Right lobe of liver (tissue), 6 donors: Measurements from ENCODE around the gene BAZ2A. TPM values are rescaled to one million over a fixed set of nuclear protein-coding genes. Genes with fewer than 3 reads are reported as not detected.
"Not testable (repeated sequence)": the region's sequence is repeated elsewhere in the genome, so short reads cannot be mapped to it uniquely, and the experiment has no call there.

Experiments used
- ATAC-seq, 4 donors: fragments of 200-7000 bp; cut with Tn5 transposase; one replicate each; pipeline ENCODE4 v1.9.1; 2020; ENCODE audit warnings: mild to moderate bottlenecking in 4 of 4, moderate library complexity in 4 of 4
- DNase-seq, 3 donors: peaks; one replicate each; pipeline ENCODE4 v3.0.0-alpha.2; 2020
- H3K27ac ChIP-seq, 3 donors: fragments of 200-600 bp; one replicate each; pipeline ENCODE4 v1.8.0; 2022
- H3K27me3 ChIP-seq, 2 donors: fragments of 200-600 bp; one replicate each; pipeline ENCODE4 v1.8.0; 2022
- H3K36me3 ChIP-seq, 4 donors: fragments of 200-600 bp; sonication (generic) in 1 of 4; one replicate each; pipeline versions ENCODE4 v1.5.1 to v1.8.0; 2017 to 2022; ENCODE audit warnings: control low read depth in 1 of 4
- H3K4me1 ChIP-seq, 4 donors: fragments of 200-600 bp; sonication (generic) in 1 of 4; one replicate each; pipeline versions ENCODE4 v1.5.1 to v1.8.0; 2017 to 2022; ENCODE audit warnings: control low read depth in 1 of 4
- H3K4me3 ChIP-seq, 3 donors: fragments of 200-600 bp; one replicate each; pipeline ENCODE4 v1.8.0; 2022
- H3K9me3 ChIP-seq, 4 donors: fragments of 200-600 bp; sonication (generic) in 1 of 4; one replicate each; pipeline versions ENCODE4 v1.5.1 to v1.8.0; 2017 to 2022; ENCODE audit warnings: control low read depth in 1 of 4
- POLR2A ChIP-seq: fragments of 450-650 bp; IDR thresholded peaks from one replicate; pipeline ENCODE4 v1.6.1; 2017; ENCODE audit warnings: antibody characterized with exemption, mild to moderate bottlenecking
- WGBS: methylation state at CpG from one replicate; pipeline ENCODE4 v1.1.6; 2018; ENCODE audit warnings: low coverage, low lambda C conversion rate; ENCODE audit not compliant: insufficient coverage; ENCODE audit errors: missing lambda C conversion rate; 5-methylcytosine and 5-hydroxymethylcytosine counted together
- intact Hi-C, 2 donors: fragments of 100-400 bp; cut with DNase I; formaldehyde crosslinking; loops; one replicate each; pipeline versions ENCODE4 v1.11.2 to v1.14.1; 2022
- total RNA-seq, 6 experiments: library from RNA; depleted of rRNA in 2 of 6; stranded (reverse); fragments of >200 nt in 2 of 6; fragmentation: NEBNext Ultra II Directional in 3 of 6; extraction: Animal tissue kit (Norgen Biotek cat#: 25700) in 3 of 6; gene quantifications; one replicate each; pipeline versions ENCODE4 v1.1.0 to v1.2.4, GENCODE V29; 2016 to 2023
- TF ChIP-seq, protein P1 (sequence below), 4 donors: fragments of 200-600 bp in 3 of 4; fragments of 450-650 bp in 1 of 4; IDR thresholded peaks; one replicate each; pipeline versions ENCODE4 v1.5.1 to v1.8.0; 2016 to 2022; ENCODE audit warnings: antibody characterized with exemption in 4 of 4, mild to moderate bottlenecking in 2 of 4
- donor health status: DM: no; HTN: yes; CAD: no.
- donor health status: DM: no; HTN: no; CAD: no.
- donor health status: DM: no; HTN: no; CAD: no.
- donor health status: DM: no; HTN: yes; CAD: no.
- donor health status: DM: no; HTN: yes; CAD: no.

BAZ2A gene
- total RNA-seq, 6 experiments from 2014 or later = 21.8 to 45.7 (median 33.4) TPM

DNA sequence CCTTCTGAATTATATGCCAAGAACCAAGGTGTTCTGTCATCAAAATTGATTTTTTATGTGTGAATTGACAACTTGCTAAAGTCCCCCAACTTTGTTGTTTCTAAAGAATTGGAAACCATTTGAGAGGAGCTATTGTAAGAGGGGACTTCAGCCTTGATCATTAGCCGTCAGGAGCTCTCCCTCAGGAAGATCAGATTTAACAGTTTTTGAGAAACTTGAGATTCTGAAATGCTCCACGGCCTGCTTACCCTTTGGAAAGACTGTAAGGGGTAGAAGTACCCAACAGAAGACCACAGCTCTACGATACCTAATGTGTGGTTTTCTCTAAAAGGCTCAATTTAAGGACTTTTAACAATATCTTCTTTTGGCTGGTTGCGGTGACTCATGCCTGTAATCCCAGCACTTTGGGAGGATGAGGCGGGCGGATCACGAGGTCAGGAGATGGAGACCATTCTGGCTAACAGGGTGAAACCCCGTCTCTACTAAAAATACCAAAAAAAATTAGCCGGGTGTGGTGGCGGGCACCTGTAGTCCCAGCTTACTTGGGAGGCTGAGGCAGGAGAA is 51.1 kb downstream of the BAZ2A start:
- no peak overlapping the region for H3K4me3 ChIP-seq
- WGBS = 93% methylated on average over 9 of the region's 10 CpGs
- no peaks in the 10 kb centered on the region for H3K36me3 ChIP-seq
- intact Hi-C loops = no loop called here
- H3K27me3 ChIP-seq = no peaks in the 10 kb centered on the region
- no peak overlapping the region for H3K27ac ChIP-seq
- no peaks in the 10 kb centered on the region for H3K9me3 ChIP-seq
- no peak for ATAC-seq
- no peaks in the 10 kb centered on the region for H3K4me1 ChIP-seq
- DNase-seq = no peak
- TF ChIP-seq POLR2A = no peak
- TF ChIP-seq, protein P1, sequence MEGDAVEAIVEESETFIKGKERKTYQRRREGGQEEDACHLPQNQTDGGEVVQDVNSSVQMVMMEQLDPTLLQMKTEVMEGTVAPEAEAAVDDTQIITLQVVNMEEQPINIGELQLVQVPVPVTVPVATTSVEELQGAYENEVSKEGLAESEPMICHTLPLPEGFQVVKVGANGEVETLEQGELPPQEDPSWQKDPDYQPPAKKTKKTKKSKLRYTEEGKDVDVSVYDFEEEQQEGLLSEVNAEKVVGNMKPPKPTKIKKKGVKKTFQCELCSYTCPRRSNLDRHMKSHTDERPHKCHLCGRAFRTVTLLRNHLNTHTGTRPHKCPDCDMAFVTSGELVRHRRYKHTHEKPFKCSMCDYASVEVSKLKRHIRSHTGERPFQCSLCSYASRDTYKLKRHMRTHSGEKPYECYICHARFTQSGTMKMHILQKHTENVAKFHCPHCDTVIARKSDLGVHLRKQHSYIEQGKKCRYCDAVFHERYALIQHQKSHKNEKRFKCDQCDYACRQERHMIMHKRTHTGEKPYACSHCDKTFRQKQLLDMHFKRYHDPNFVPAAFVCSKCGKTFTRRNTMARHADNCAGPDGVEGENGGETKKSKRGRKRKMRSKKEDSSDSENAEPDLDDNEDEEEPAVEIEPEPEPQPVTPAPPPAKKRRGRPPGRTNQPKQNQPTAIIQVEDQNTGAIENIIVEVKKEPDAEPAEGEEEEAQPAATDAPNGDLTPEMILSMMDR (IDR thresholded peaks at IDR 0.05) = no peak

DNA sequence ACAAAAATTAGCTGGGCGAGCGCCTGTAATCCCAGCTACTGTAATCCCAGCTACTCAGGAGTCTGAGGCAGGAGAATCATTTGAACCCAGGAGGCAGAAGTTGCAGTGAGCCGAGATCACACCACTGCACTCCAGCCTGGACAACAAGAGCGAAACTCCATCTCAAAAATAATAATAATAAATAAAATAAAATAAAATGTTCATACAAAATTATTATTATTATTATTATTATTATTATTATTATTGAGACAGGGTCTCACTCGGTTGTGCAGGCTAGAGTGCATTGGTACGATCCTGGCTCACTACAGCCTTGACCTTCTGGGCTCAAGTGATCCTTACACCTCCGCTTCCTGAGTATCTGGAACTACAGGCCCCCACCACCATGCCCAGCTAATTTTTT is 52.9 kb downstream of the BAZ2A start:
- intact Hi-C loops, H3K4me3 ChIP-seq, H3K9me3 ChIP-seq, H3K27me3 ChIP-seq, DNase-seq, H3K4me1 ChIP-seq, ATAC-seq, H3K36me3 ChIP-seq, H3K27ac ChIP-seq: not testable (repeated sequence)
- WGBS = 84% methylated on average over 6 of the region's 7 CpGs

DNA sequence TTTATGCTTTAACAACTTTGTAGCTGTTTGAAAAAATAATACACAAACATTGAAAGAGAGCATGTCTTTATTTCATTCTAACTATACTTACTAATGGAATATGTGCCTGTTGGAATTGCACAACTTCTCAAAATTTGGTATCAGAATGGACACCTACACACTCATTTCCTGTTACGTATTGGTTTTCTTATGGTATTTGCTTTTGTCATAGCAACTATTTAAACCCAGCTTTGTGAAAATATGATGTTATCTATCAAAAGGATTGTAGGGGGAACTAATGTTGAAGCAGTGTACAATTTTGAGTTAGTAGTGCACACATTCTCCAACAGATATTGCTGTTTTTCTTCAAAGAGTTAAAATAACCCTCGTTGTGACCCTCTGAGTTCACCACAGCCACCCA is 55.9 kb downstream of the BAZ2A start:
- DNase-seq (no peak), ATAC-seq (no peak)
- intact Hi-C loops = loop anchor here (5.0 kb wide), 2 partner anchors 52 to 57 kb away; partner anchors contain the start of gene RBMS2 (in 1 of the 2)
- no peak overlapping the region for H3K4me3 ChIP-seq
- peaks cover 0 to 5% (median 0%) of the 10 kb centered on the region in 4 donors for H3K4me1 ChIP-seq
- H3K27ac ChIP-seq = no peak overlapping the region
- 28% methylated on average over 2 of the region's 2 CpGs for WGBS
- H3K36me3 ChIP-seq = no peaks in the 10 kb centered on the region
- TF ChIP-seq POLR2A = no peak
- TF ChIP-seq, protein P1 (IDR thresholded peaks at IDR 0.05) = no peak
- no peaks in the 10 kb centered on the region for H3K27me3 ChIP-seq
- no peaks in the 10 kb centered on the region for H3K9me3 ChIP-seq

DNA sequence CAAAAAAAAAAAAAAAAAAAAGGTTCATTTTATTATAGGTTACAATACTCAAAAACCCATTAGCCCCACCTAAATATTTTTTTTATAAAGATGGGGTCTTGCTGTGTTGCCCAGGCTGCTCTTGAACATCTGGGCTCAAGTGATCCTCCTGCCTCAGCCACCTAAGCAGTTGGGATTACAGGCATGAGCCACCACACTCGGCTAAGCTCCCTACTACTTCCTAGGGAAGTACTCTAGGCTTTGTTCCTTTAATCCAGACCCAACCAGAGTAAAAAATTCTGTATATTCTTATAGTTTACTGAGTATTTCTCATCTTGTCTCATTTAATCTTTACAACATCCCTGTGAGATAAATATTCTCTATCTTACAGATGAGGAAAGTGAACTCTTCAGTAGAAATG is 57.8 kb downstream of the BAZ2A start:
- Histone ChIP-seq H3K4me3 (no peak overlapping the region), H3K27ac (no peak overlapping the region), H3K4me1 (peaks cover 0 to 5% (median 0%) of the 10 kb centered on the region in 4 donors), H3K36me3 (no peaks in the 10 kb centered on the region), H3K27me3 (no peaks in the 10 kb centered on the region), H3K9me3 (no peaks in the 10 kb centered on the region)
- intact Hi-C loops = loop anchor here (5.0 kb wide), 2 partner anchors 50 to 55 kb away; partner anchors contain the start of gene RBMS2 (in 1 of the 2)
- TF ChIP-seq, protein P1 (IDR thresholded peaks at IDR 0.05) = no peak
- TF ChIP-seq POLR2A = no peak
- ATAC-seq (no peak), DNase-seq (no peak)
- 78% methylated on average over 1 of the region's 1 CpG for WGBS

DNA sequence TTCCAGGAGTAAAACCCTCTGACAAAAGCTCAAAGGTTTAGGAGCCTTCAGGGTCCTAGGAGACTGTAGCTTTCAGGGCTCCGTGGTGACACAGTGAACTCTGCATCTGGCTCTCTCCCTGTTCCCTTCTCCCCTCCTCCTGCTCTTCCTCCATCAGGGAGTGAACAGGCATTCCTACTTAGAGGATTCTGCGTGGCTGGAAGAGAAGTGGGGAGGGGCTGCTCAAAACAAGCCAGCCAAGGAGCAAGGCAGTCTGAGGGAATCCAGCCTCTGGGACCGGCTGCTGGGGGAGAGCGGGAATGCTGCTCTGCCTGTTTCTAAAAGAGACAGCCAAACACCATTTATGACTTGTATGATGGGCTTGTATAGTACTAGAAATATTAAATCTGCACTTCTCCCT is 59.0 kb downstream of the BAZ2A start:
- no peaks in the 10 kb centered on the region for H3K9me3 ChIP-seq
- DNase-seq = no peak
- no peak for ATAC-seq
- TF ChIP-seq POLR2A = no peak
- TF ChIP-seq, protein P1 (IDR thresholded peaks at IDR 0.05) = no peak
- no peak overlapping the region for H3K4me3 ChIP-seq
- H3K27me3 ChIP-seq = no peaks in the 10 kb centered on the region
- WGBS = 67% methylated on average over 3 of the region's 4 CpGs
- H3K36me3 ChIP-seq = no peaks in the 10 kb centered on the region
- no peak overlapping the region for H3K27ac ChIP-seq
- intact Hi-C loops = loop anchor here (5.0 kb wide), 2 partner anchors 49 to 54 kb away; partner anchors contain the start of gene RBMS2 (in 1 of the 2)
- H3K4me1 ChIP-seq = peaks cover 0 to 5% (median 0%) of the 10 kb centered on the region in 4 donors
